HepG2 (cell line): ENCODE measurements around the gene USP7. TPM values are rescaled to one million over a fixed set of nuclear protein-coding genes. Genes with fewer than 3 reads are reported as not detected.
A peak's percentile ranks its signal among the peaks of the same experiment; 100 is the strongest.

Experiments
- ATAD3A ChIP-seq: sonication (generic); formaldehyde crosslinking; IDR thresholded peaks from 2 replicates; pipeline ENCODE4 v1.4.0; 2020; ENCODE audit warnings: missing genetic modification reagents
- BRD4 ChIP-seq: sonication (generic); formaldehyde crosslinking; IDR thresholded peaks from 2 replicates; pipeline ENCODE4 v1.4.0; 2020; ENCODE audit warnings: missing genetic modification reagents
- CBX2 ChIP-seq, 2 experiments: fragments of 200-600 bp in 1 of 2; sonication (generic); formaldehyde crosslinking in 1 of 2; IDR thresholded peaks; 2 replicates each; pipeline versions ENCODE4 v1.7.0 to v1.8.1; 2018 to 2022; ENCODE audit warnings: low read depth in 2 of 2, low read length in 1 of 2, mild to moderate bottlenecking in 1 of 2, missing genetic modification reagents in 1 of 2
- CCDC6 ChIP-seq: sonication (generic); formaldehyde crosslinking; IDR thresholded peaks from 2 replicates; pipeline ENCODE4 v1.8.1; 2022; ENCODE audit warnings: mild to moderate bottlenecking, missing genetic modification reagents, moderate library complexity
- CREBL2 ChIP-seq: sonication (generic); formaldehyde crosslinking; IDR thresholded peaks from 2 replicates; pipeline ENCODE4 v1.8.1; 2023; ENCODE audit warnings: missing genetic modification reagents, mild to moderate bottlenecking, borderline replicate concordance
- DDIT3 ChIP-seq: sonication (generic); formaldehyde crosslinking; IDR thresholded peaks from 2 replicates; pipeline ENCODE4 v1.4.0; 2020; ENCODE audit warnings: mild to moderate bottlenecking, missing genetic modification reagents
- HMGA1 ChIP-seq: sonication (generic); formaldehyde crosslinking; conservative IDR thresholded peaks from 2 replicates; pipeline ENCODE4 v1.4.0; 2020; ENCODE audit warnings: missing genetic modification reagents
- MXI1 ChIP-seq: IDR thresholded peaks from 3 replicates; pipeline ENCODE4 v1.6.1; 2012; ENCODE audit warnings: low read depth, low read length, inconsistent platforms, borderline replicate concordance
- NCOA5 ChIP-seq: sonication (generic); formaldehyde crosslinking; IDR thresholded peaks from 2 replicates; pipeline ENCODE4 v1.4.0; 2020; ENCODE audit warnings: missing genetic modification reagents
- NCOR1 ChIP-seq: fragments of 200-600 bp; sonication (generic); IDR thresholded peaks from 2 replicates; pipeline ENCODE4 v1.7.0; 2017; ENCODE audit warnings: antibody characterized with exemption, low read length, borderline replicate concordance
- NFKB2 ChIP-seq: sonication (generic); formaldehyde crosslinking; IDR thresholded peaks from 2 replicates; pipeline ENCODE4 v1.4.0; 2020; ENCODE audit warnings: missing genetic modification reagents, borderline replicate concordance
- NR0B2 ChIP-seq: sonication (generic); formaldehyde crosslinking; IDR thresholded peaks from 2 replicates; pipeline ENCODE4 v1.4.0; 2020; ENCODE audit warnings: mild to moderate bottlenecking, missing genetic modification reagents
- NR2F1 ChIP-seq, 2 experiments: fragments of 450-650 bp in 1 of 2; formaldehyde crosslinking in 1 of 2; IDR thresholded peaks; 2 replicates each; pipeline versions ENCODE4 v1.5.0 to v1.6.1; 2016 to 2020; ENCODE audit warnings: mild to moderate bottlenecking in 1 of 2, missing compliant biosample characterization in 1 of 2, missing genetic modification reagents in 1 of 2, moderate library complexity in 1 of 2
- PHF5A ChIP-seq: IDR thresholded peaks from one replicate; pipeline ENCODE4 v1.6.1; 2018; ENCODE audit warnings: low read depth, missing genetic modification reagents; ENCODE audit not compliant: unreplicated experiment
- SIN3A ChIP-seq: IDR thresholded peaks from 2 replicates; pipeline ENCODE4 v1.6.1; 2011; ENCODE audit warnings: low read depth, mild to moderate bottlenecking, control low read depth, low read length, borderline replicate concordance
- SMYD3 ChIP-seq: sonication (generic); formaldehyde crosslinking; IDR thresholded peaks from 2 replicates; pipeline ENCODE4 v1.8.1; 2023; ENCODE audit warnings: mild to moderate bottlenecking, missing genetic modification reagents
- SNAI1 ChIP-seq: sonication (generic); formaldehyde crosslinking; IDR thresholded peaks from 2 replicates; pipeline ENCODE4 v1.5.0; 2020; ENCODE audit warnings: mild to moderate bottlenecking, missing genetic modification reagents, borderline replicate concordance
- SRF ChIP-seq: IDR thresholded peaks from 2 replicates; pipeline ENCODE4 v1.6.1; 2011; ENCODE audit warnings: mild to moderate bottlenecking, low read depth, low read length, moderate library complexity
- TP53 ChIP-seq: sonication (generic); formaldehyde crosslinking; conservative IDR thresholded peaks from 2 replicates; pipeline ENCODE4 v1.4.0; 2020; ENCODE audit warnings: missing genetic modification reagents
- YEATS4 ChIP-seq: sonication (generic); formaldehyde crosslinking; IDR thresholded peaks from 2 replicates; pipeline ENCODE4 v1.4.0; 2020; ENCODE audit warnings: missing genetic modification reagents, borderline replicate concordance
- ZBTB3 ChIP-seq: sonication (generic); formaldehyde crosslinking; IDR thresholded peaks from 2 replicates; pipeline ENCODE4 v1.4.0; 2020; ENCODE audit warnings: low read depth, mild to moderate bottlenecking, moderate library complexity, missing genetic modification reagents, borderline replicate concordance
- ZBTB46 ChIP-seq: sonication (generic); formaldehyde crosslinking; IDR thresholded peaks from 2 replicates; pipeline ENCODE4 v1.4.0; 2020; ENCODE audit warnings: mild to moderate bottlenecking, missing genetic modification reagents, borderline replicate concordance
- ZMAT3 ChIP-seq: sonication (generic); formaldehyde crosslinking; conservative IDR thresholded peaks from 2 replicates; pipeline ENCODE4 v1.7.0; 2021; ENCODE audit warnings: missing genetic modification reagents
- ZNF20 ChIP-seq: sonication (generic); formaldehyde crosslinking; IDR thresholded peaks from 2 replicates; pipeline ENCODE4 v1.4.0; 2020; ENCODE audit warnings: mild to moderate bottlenecking, moderate library complexity, missing genetic modification reagents
- ZNF292 ChIP-seq: sonication (generic); formaldehyde crosslinking; IDR thresholded peaks from 2 replicates; pipeline ENCODE4 v1.8.1; 2022; ENCODE audit warnings: mild to moderate bottlenecking, low read depth, missing genetic modification reagents, borderline replicate concordance
- ZNF33A ChIP-seq: sonication (generic); formaldehyde crosslinking; IDR thresholded peaks from 2 replicates; pipeline ENCODE4 v1.5.1; 2020; ENCODE audit warnings: missing genetic modification reagents, mild to moderate bottlenecking, moderate library complexity, borderline replicate concordance
- ZNF382 ChIP-seq: sonication (generic); formaldehyde crosslinking; IDR thresholded peaks from 2 replicates; pipeline ENCODE4 v1.5.0; 2020; ENCODE audit warnings: missing genetic modification reagents, mild to moderate bottlenecking, borderline replicate concordance
- ZNF768 ChIP-seq: sonication (generic); formaldehyde crosslinking; IDR thresholded peaks from 2 replicates; pipeline ENCODE4 v1.4.0; 2020; ENCODE audit warnings: missing genetic modification reagents
- polyA plus RNA-seq, 8 experiments: library from polyadenylated mRNA; depleted of rRNA in 3 of 8; stranded (reverse) in 7 of 8; unstranded in 1 of 8; fragments of >200 nt; fragmentation: Illumina TruSeq in 4 of 8; extraction: Trizol in 4 of 8; gene quantifications; 2 replicates each; pipeline versions ENCODE4 v1.2.1 to v1.2.3, GENCODE V29; 2011 to 2016; ENCODE audit warnings: low read depth in 4 of 8, missing spikeins in 1 of 8, mixed read lengths in 1 of 8; ENCODE audit not compliant: insufficient read depth in 1 of 8
- total RNA-seq, 5 experiments: library from RNA; depleted of rRNA; stranded (reverse); fragments of >200 nt; fragmentation: Illumina TruSeq; extraction: Trizol; gene quantifications; 2 replicates each; pipeline ENCODE4 v1.2.3, GENCODE V29; 2016; ENCODE audit warnings: low read depth in 1 of 5

USP7 gene
- total and polyA plus RNA-seq, 2 of the 13 experiments (the other 11 are each of a cell fraction or from before 2014, with no cell fraction given): 52.5 to 173 TPM

GRCh38 chr16:8989099-8989878 lies 25.6 kb upstream of the USP7 start (continued):
- TF ChIP-seq ATAD3A (CRISPR knock-in tag): no peak
- TF ChIP-seq ZNF768 (CRISPR knock-in tag): no peak
- no peak for TF ChIP-seq SMYD3 (CRISPR knock-in tag)
- TF ChIP-seq SRF: 0 out of 2 replicates have a peak, but pooled peaks have one; percentile 41
- 0 out of 2 replicates have a peak, but pooled peaks have one; percentile 31 for TF ChIP-seq SIN3A
- peak; percentile 34; the same call in 1 of the 2 replicates for TF ChIP-seq YEATS4 (CRISPR knock-in tag)
- TF ChIP-seq ZBTB3 (CRISPR knock-in tag): 0 out of 2 replicates have a peak, but pooled peaks have one; percentile 35
- TF ChIP-seq MXI1: 0 out of 3 replicates have a peak, but pooled peaks have one; percentile 42
- no peak for TF ChIP-seq ZBTB46 (CRISPR knock-in tag)
- no peak for TF ChIP-seq SNAI1 (CRISPR knock-in tag)
- TF ChIP-seq NR0B2 (CRISPR knock-in tag): no peak
- peak; percentile 83 to 87; a peak in 3 of 4 replicates for TF ChIP-seq NR2F1 (CRISPR knock-in tag; IDR thresholded peaks at IDR 0.05)
- no peak for TF ChIP-seq ZNF33A (CRISPR knock-in tag)
- peak; percentile 80 for TF ChIP-seq ZNF292 (CRISPR knock-in tag)
- TF ChIP-seq BRD4: 0 out of 2 replicates have a peak, but pooled peaks have one; percentile 47
- peak; percentile 80 for TF ChIP-seq NCOR1
- no peak for TF ChIP-seq CCDC6
- TF ChIP-seq CBX2 (IDR thresholded peaks at IDR 0.05; ENCODE audit: low read depth, low read length): no peak
- TF ChIP-seq CBX2 (CRISPR knock-in tag; IDR thresholded peaks at IDR 0.05; ENCODE audit: low read depth): no peak
- no peak for TF ChIP-seq ZNF20 (CRISPR knock-in tag)
- no peak for TF ChIP-seq TP53 (CRISPR knock-in tag)
- no peak for TF ChIP-seq CREBL2 (CRISPR knock-in tag)
- peak; percentile 38; the same call in 1 of the 2 replicates for TF ChIP-seq NFKB2 (CRISPR knock-in tag)
- no peak for TF ChIP-seq DDIT3
- TF ChIP-seq HMGA1 (CRISPR knock-in tag): no peak
- TF ChIP-seq ZNF382 (CRISPR knock-in tag): no peak
- no peak for TF ChIP-seq PHF5A
- no peak for TF ChIP-seq NCOA5 (CRISPR knock-in tag)
- TF ChIP-seq ZMAT3: no peak
